ENCODE measurements around the gene ANKRD62.
"Not testable (repeated sequence)": the region's sequence is repeated elsewhere in the genome, so short reads cannot be mapped to it uniquely, and the experiment has no call there.

ANKRD62 gene

DNA sequence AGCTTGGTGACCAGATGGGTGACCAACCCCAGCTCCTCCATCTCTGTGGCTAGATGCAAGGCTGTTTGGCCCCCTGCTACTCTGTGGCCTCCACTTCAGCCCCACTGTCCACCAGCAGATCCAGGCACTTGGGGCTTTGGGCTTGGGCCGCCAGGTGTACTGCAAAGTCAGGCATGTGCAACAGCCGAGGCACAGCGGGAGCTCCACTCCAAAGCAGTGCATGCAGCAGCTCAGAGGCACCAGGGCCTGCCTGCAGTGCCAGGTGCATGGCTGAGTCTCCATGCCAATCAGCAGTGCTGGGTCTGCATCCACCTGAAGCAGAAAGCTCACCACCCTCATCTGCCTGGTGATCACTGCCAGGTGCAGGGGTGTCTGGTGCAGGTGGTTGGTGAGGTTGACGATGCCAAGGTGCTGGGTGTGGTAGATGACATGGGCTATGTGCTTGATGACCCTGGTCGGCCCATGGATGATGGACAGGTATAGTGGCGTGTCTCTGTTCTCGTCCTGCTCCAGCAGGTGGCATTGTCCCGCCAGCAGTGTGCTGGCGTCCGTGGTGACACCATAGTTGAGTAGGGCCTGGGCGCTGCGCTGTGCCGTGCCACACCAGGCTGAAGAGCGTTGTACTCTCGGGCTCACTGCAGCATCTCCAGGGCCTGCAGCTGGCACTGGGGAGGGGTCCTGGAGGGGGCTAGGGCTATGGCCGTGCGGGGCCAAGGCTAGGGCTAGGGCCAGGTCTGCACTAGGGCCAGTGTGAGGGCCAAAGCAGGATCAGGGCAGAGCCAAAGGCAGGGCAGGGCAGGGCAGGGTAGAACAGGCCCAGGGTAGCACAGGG, 1.0 kb upstream of the ANKRD62 start:
- DNase-seq: no peak

DNA sequence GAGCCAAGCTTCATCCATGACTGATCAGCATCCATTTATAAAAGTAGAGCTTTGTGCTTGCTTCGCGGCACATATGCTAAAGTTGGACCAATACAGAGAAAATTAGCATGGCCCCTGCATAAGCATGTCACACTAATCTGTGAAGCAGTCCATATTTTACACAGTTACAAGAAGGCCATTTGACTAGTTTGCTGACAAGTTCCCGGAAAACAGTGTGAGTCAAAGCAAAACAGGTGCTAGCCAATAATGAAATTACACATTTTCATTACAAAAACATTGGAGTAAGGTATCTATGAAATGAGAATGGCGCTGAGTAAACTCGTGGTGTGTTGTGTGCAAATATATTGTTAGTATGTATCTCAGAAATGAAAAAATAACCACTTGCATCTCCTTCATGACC, 4.7 kb downstream of the ANKRD62 start:
- DNase-seq: no peak

DNA sequence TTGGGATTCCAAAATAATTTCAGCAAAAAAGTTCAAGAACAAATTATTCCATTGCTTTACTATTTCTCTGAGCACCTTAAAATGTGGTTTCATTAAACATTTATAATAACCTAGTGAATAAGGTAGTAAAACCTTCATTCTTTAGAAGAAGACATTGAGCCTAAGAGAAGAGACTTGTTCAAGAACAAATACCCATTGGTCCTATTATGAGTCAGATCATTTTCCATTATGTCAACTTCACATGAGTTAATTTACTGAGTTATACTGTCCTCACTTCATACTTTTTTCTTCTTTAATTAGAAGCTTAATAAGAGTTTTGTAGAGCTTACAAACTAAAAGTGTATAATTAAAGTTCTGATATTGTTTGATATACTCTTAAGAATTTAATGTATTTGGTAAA, 5.5 kb downstream of the ANKRD62 start:
- DNase-seq: no peak

DNA sequence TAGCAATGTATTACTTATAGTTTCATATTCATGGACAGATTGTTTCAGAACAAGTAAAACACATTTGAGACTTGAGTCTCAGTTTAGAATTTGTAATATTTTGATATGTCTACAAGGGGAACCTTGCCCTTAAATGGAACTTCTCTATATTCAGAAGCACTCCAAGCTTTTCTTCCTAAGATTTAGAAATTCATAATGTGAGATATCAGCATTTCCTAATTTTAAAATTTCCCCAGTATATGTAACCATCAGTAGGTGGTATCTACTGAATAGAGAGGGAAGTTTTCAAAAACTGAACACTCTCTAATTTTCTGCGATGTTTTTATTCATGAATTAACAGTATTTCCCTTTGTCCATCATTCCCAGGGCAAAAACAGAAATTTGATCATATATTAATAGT, 7.6 kb downstream of the ANKRD62 start:
- DNase-seq: no peak

DNA sequence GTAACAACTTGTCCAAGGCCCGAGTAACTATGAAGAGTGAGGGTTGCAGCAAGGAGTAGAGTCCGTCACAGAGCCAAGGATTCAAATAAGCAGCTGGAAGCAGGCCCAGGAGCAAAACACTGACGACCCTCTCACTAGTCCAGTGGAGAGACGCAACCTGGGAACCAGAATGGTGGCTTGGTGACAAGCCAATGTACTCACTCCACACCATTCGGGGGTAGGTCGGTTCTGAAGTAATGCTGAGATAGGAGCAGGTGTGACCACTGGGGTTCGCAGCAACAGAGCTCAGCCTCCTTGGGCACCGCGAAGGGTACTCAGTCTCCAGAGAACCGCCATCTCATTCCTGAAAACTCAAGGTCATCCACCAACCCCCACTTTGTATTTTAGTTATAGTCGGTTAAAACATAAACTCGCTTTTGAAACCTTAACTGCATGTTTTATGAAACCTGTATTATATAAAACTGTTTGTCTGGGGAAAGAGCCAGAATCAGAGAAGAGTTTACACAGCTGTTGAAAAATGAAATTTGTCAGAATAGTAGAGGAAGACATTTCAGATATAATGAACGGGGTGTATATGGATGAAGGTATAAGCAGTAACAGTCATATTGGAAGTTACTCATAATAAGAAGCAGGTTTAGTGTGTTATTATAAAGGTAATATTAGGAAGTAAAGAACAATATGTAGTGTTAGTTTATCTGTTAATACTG, 8.6 kb downstream of the ANKRD62 start:
- no peak for DNase-seq

DNA sequence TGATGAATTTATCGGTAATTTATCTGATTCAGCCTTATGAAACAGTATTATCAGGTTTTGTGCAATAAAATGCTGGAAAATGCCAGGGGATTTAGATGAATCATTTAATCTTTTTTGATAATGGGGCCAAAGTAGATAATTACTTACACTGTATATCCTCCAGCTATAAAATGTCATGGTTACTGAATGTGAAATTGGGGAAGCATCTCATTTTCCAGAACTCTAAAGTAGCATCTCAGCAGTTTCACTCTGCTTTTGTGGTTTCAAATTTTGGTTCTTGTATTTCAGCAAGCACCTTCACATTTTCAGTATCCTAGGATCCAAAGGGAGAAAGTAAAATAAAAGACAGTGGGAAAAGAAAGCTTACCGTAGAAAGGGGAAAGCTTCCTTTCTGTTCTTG, 12.8 kb downstream of the ANKRD62 start:
- no peak for DNase-seq

DNA sequence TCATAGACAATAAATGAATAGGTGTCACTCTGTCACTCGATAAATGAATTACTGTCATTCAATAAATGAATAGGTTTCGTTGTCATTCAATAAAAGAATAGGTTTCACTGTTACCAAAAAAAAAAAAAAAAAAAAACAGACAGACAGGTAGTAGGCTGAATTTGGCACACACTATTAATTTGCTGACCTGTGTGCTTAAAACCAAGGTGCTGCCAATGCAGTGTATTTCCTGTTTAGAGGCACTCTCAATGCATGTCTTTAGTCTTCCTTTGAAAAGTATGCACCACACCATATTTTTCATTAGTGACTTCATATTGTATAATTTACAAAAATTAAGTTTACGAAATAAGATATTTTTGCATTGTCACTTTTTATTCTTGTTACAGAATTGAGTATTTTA, 16.2 kb downstream of the ANKRD62 start:
- DNase-seq: no peak

DNA sequence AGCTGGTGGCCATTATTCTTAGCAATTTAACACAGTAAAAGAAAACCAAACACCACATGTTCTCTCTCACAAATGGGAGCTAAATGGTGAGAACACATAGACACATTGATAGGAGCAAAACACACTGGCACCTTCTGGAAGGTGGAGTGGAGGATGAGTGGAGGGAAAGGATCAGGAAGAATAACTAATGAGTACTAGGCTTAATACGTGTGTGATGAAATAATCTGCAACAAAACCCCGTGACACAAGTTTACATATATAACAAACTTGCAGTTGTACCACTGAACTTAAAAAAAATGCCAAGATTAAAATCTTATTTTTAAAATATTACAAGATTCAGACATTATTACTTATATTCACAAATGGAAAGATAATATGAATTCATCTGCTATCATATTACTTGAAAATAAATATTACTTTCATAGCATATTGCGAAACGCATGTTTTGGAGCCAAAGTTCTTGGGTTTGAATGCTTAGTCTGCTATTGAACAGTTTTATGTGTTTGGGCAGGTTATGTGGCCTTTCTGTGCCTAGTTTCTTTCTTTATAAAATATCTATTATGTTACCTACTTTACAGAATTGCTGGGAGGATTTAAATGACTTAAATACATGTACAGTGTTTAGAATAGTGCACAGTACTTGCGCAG, 20.5 kb downstream of the ANKRD62 start:
- no peak for DNase-seq

DNA sequence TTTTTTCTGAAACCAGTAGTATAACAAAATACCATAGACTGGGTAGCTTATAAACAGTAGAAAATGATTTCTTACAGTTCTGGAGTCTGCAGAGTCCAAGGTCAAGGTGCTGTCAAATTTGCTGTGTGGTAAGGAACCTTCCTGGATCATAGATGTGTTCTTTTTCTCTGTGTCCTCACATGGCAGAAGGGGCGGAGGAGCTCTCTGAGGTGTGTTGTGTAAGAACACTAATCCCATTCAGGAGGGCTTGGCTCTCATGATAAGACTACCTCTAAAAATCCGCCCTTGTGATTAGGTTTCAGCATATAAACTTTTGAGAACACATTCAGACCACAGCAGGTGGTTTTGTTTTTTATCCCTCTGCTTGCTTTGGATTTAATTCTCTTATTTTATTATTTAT, 25.7 kb downstream of the ANKRD62 start:
- DNase-seq: no peak

DNA sequence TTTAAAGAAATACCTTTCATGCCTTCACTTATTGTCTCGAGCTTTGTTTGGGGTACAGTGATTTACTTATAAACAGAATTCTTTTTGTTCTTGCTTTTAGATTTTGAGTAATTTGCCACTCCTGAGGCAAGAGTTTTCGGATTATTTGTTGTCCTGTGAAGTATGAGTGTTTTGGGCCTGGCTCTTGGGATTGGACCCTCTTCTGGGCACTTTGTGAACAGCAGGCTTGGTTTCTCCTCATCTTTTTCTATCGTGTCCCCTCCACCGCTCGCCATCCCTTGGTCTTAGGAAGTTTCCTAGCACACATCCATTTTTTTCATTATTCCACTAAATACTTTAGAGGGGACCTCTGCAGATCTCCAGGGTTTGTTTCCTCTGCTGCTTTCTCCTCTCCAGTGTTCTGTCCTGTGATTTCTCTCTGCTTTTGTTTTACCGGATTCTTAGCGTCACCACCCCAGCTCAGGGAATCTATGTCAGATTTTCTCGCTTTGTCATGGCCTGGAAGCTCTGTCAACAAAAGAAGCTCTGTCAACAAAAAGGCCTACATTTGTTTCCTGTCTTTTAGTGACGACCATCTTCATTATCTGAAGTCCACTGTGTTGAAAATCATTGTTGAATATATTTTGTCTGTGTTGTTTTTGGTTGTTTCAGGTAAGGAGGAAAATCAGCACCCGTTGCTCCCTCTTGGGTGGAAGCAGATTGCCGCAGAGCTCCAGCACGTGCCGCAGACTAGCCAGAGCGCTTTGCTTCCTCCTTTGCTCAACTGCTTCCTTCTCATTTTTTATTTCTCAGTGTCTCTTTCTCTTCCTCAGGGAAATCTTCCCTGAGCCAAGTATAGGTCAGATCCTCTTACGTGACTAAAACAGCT, 27.8 kb downstream of the ANKRD62 start:
- no peak for DNase-seq

DNA sequence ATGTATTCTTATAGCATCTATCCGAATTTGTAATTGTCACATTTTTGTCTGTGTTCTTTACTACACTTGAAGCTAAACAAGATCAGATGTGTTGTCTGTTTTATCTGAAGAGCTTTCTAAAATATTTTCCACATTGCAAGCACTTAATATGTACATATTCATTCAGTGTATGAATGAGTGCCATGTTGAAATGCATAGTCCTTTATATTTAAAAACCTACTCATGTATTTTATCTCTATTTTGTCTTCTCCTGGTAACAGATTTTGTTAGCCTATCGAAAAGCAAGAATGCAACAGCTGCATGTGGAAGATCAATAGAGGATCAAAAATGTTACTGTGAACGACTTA, 28.4 kb downstream of the ANKRD62 start:
- DNase-seq: not testable (repeated sequence)

DNA sequence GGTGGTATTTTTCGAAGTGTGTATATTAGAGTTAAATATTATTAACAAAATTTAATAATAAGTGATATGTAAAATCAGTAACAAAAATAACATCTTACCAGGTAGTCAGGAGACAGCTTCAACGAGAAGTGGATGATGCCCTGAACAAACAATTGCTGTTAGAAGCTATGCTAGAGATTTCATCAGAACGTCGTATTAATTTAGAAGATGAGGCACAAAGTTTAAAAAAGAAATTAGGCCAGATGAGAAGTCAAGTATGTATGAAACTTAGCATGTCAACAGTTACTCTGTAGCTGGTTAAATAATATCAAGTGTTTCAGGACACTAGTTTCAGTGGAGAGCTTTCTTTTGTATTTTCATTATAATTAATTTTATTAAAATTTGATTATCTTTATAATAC, 34.0 kb downstream of the ANKRD62 start:
- not testable (repeated sequence) for DNase-seq

DNA sequence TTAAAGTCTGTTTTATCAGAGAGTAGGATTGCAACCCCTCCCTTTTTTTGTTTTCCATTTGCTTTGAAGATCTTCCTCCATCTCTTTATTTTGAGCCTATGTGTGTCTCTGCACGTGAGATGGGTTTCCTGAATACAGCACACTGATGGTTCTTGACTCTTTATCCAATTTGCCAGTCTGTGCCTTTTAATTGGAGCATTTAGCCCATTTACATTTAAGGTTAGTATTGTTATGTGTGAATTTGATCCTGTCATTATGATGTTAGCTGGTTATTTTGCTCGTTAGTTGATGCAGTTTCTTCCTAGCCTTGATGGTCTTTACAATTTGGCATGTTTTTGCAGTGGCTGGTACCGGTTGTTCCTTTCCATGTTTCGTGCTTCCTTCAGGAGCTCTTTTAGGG, 45.2 kb downstream of the ANKRD62 start:
- DNase-seq: not testable (repeated sequence)

DNA sequence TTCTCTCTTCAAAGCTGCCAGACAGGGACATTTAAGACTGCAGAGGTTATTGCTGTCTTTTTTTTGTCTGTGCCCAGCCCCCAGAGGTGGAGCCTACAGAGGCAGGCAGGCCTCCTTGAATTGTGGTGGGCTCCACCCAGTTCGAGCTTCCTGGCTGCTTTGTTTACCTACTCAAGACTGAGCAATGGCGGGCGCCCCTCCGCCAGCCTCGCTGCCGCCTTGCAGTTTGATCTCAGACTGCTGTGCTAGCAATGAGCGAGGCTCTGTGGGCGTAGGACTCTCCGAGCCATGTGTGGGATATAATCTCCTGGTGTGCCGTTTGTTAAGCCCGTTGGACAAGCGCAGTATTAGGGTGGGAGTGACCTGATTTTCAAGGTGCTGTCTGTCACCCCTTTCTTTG, 47.2 kb downstream of the ANKRD62 start:
- not testable (repeated sequence) for DNase-seq

DNA sequence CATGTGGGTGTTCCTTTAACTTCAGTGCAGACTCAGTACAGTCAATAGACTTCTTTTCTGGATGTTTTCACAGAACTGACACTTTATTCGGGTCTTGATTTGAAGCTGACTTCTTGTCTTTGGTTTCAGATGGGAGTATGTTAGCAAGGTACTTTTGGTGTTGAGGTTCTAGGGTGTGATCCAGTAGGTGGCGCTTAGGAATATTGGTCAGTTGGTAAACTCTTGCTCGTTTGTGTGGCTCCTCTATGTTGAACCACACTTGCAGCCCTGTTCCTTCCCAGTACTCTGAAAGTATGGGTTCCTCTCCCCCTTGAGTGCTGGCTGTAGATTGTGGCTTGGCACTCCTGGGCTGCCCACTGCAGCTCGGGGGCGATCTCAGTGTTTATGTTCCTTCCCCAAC, 48.1 kb downstream of the ANKRD62 start:
- not testable (repeated sequence) for DNase-seq

DNA sequence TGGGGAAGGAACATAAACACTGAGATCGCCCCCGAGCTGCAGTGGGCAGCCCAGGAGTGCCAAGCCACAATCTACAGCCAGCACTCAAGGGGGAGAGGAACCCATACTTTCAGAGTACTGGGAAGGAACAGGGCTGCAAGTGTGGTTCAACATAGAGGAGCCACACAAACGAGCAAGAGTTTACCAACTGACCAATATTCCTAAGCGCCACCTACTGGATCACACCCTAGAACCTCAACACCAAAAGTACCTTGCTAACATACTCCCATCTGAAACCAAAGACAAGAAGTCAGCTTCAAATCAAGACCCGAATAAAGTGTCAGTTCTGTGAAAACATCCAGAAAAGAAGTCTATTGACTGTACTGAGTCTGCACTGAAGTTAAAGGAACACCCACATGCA, 55.8 kb downstream of the ANKRD62 start:
- DNase-seq: not testable (repeated sequence)

DNA sequence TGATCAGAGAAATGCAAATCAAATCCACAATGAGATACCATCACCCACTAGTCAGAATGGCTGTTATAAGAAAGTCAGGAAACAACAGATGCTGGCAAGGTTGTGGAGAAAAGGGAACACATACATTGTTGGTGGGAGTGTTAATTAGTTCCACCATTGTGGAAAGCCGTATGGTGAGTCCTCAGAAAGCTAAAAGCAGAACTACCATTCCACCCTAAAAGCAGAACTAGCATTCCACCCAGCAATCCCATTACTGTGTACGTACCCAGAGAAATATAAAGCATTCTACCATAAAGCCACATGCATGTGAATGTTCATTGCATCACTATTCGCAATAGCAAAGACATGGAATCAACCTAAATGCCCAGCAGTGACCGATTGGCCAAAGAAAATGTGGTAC, 60.7 kb downstream of the ANKRD62 start:
- no peak for DNase-seq

DNA sequence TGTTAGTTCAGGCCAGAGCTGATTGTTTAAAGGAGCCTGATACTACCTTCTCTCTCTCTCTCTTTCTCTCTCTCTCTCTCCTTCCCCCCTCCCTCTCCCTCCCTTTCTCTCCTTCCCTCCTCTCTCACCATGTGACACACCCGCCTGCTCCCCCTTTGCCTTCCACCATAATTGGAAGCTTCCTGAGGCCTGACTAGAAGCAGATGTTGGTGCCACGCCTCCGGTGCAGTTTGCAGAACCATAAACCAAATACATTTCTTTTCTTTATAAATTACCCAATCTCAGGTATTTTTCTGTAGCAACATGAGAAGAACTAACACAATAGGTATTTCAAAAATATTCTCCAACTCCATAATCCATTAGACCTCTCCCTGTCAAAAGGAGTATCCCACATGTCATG, 62.4 kb downstream of the ANKRD62 start:
- no peak for DNase-seq

DNA sequence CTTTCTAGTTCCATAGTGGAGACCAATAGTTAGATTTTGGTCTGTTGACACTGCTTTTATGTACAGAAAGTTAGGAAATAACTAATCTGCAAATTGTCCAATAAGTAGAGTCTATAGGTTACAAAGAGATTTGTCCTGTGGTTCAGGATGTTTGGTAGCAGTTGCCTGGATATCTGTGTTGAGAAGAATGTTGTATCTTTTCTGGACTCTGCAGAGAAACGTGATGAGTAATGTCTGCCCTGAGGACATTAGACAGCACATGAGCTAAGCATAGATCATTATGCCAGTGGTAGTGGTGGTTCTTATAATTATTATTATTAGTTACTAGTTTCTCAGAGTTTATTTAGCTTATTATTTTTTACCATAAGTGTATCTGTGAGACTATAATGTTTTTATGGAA, 65.8 kb downstream of the ANKRD62 start:
- DNase-seq: no peak

DNA sequence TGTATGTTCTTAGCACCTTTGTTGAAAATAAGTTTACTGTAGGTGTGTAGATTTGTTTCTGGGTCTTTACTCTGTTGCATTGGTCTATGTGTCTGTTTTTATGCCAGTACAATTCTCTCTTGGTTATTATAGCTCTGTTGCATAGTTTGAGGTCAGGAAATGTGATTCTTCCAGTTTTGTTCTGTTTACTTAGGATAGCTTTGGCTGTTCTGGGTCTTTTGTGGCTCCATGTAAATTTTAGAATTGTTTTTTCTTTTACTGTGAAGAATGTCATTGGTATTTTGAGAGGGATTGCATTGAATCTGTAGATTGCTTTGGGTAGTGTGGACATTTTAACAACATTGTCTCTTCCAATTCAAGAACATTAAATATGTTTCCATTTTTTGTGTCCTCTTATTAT, 69.1 kb downstream of the ANKRD62 start:
- DNase-seq: no peak

DNA sequence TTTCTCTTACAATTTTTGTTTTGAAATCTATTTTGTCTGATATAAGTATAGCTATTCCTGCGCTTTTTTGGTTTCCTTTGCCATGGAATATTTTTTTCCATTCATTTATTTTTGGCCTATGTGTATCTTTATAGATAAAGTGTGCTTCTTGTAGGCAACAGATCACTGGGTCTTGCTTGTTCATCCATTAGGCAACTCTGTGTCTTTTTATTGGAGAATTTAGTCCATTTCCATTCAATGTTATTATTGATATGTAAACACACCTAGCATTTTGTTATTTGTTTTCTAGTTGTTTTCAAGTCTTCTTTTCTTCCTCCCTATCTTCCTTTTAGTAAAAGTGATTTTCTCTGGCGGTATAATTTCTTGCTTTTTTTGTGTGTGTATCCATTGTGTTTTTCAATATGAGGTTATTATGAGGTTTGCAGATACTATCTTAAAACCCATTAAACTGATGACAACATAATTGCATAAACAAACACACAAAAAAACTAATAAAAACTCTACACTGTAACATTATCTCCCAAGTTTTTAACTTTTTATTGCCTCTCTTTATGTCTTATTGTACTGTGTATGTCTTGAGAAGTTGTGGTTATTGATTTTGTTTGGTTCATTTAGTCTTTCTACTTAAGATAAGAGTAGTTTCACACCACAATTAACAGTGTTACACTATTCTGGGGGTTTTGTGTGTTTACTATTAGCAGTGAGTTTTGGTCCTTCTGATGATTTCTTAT, 71.6 kb downstream of the ANKRD62 start:
- no peak for DNase-seq
